ENCODE measurements around the gene SHB. TPM values are rescaled to one million over a fixed set of nuclear protein-coding genes. Genes with fewer than 3 reads are reported as not detected.

SHB gene
- total RNA-seq, 6 donors from 2014 or later = 29.3 to 51.2 (median 33.3) TPM

GRCh38 chr9:38106488-38106887, 37.5 kb upstream of the SHB start:
- ATAC-seq (ENCODE audit: low FRiP score in 2 of 2) (no peak), DNase-seq (no peak)
- no peaks in the 10 kb centered on the region for H3K9me3 ChIP-seq
- no peaks in the 10 kb centered on the region for H3K4me1 ChIP-seq
- H3K27me3 ChIP-seq = no peaks in the 10 kb centered on the region
- WGBS, 2 donors = 61 to 82% methylated on average over 3 of the region's 3 CpGs
- no peak for TF ChIP-seq POLR2AphosphoS5 (IDR thresholded peaks at IDR 0.05)
- no peak for TF ChIP-seq EP300 (IDR thresholded peaks at IDR 0.05)
- no peak for TF ChIP-seq POLR2A (IDR thresholded peaks at IDR 0.05)
- TF ChIP-seq CTCF (IDR thresholded peaks at IDR 0.05) = no peak
- no peak overlapping the region for H3K27ac ChIP-seq
- no peak overlapping the region for H3K4me3 ChIP-seq
- no peaks in the 10 kb centered on the region for H3K36me3 ChIP-seq

GRCh38 chr9:38103340-38103739, 34.3 kb upstream of the SHB start:
- ATAC-seq (ENCODE audit: low FRiP score in 2 of 2) (no peak), DNase-seq (no peak)
- Histone ChIP-seq H3K27ac (no peak overlapping the region), H3K9me3 (no peaks in the 10 kb centered on the region), H3K4me1 (no peaks in the 10 kb centered on the region), H3K27me3 (no peaks in the 10 kb centered on the region), H3K36me3 (no peaks in the 10 kb centered on the region), H3K4me3 (no peak overlapping the region)
- TF ChIP-seq POLR2A (IDR thresholded peaks at IDR 0.05) = no peak
- TF ChIP-seq EP300 (IDR thresholded peaks at IDR 0.05) = no peak
- WGBS, 2 donors = 81 to 92% methylated on average over 2 of the region's 2 CpGs

GRCh38 chr9:38101423-38101822, 32.4 kb upstream of the SHB start:
- H3K4me3 ChIP-seq = no peak overlapping the region
- ATAC-seq (ENCODE audit: low FRiP score in 2 of 2) = no peak
- no peaks in the 10 kb centered on the region for H3K36me3 ChIP-seq
- WGBS, 2 donors = 89 to 96% methylated on average over 5 of the region's 5 CpGs
- H3K4me1 ChIP-seq = no peaks in the 10 kb centered on the region
- no peak overlapping the region for H3K27ac ChIP-seq
- DNase-seq = no peak
- H3K9me3 ChIP-seq = no peaks in the 10 kb centered on the region
- no peak for TF ChIP-seq POLR2AphosphoS5 (IDR thresholded peaks at IDR 0.05)
- no peak for TF ChIP-seq POLR2A (IDR thresholded peaks at IDR 0.05)
- TF ChIP-seq CTCF (IDR thresholded peaks at IDR 0.05) = no peak
- no peak for TF ChIP-seq EP300 (IDR thresholded peaks at IDR 0.05)
- H3K27me3 ChIP-seq = no peaks in the 10 kb centered on the region

- Histone ChIP-seq H3K27ac (no peak overlapping the region), H3K36me3 (no peaks in the 10 kb centered on the region), H3K4me1 (no peaks in the 10 kb centered on the region), H3K9me3 (no peaks in the 10 kb centered on the region), H3K4me3 (no peak overlapping the region), H3K27me3 (no peaks in the 10 kb centered on the region)
- TF ChIP-seq CTCF (IDR thresholded peaks at IDR 0.05) (no peak), POLR2AphosphoS5 (IDR thresholded peaks at IDR 0.05) (no peak), POLR2A (IDR thresholded peaks at IDR 0.05) (no peak), EP300 (IDR thresholded peaks at IDR 0.05) (no peak)
- WGBS, 2 donors = 92 to 97% methylated on average over 5 of the region's 5 CpGs
- ATAC-seq (ENCODE audit: low FRiP score in 2 of 2) (no peak), DNase-seq (no peak)
Observed at GRCh38 chr9:38096238-38096805, 27.3 kb upstream of the SHB start.

GRCh38 chr9:38094165-38094564, 25.1 kb upstream of the SHB start:
- Histone ChIP-seq H3K27ac (no peak overlapping the region), H3K4me3 (no peak overlapping the region), H3K36me3 (no peaks in the 10 kb centered on the region), H3K4me1 (no peaks in the 10 kb centered on the region), H3K9me3 (no peaks in the 10 kb centered on the region), H3K27me3 (no peaks in the 10 kb centered on the region)
- no peak for DNase-seq
- 86 to 100% methylated on average over 1 to 4 of the region's 4 CpGs for WGBS, 2 donors
- no peak for ATAC-seq (ENCODE audit: low FRiP score in 2 of 2)
- TF ChIP-seq POLR2AphosphoS5 (IDR thresholded peaks at IDR 0.05) = no peak
- TF ChIP-seq POLR2A (IDR thresholded peaks at IDR 0.05) = no peak

GRCh38 chr9:38092656-38093055, 23.6 kb upstream of the SHB start:
- H3K27me3 ChIP-seq = no peaks in the 10 kb centered on the region
- no peak for ATAC-seq (ENCODE audit: low FRiP score in 2 of 2)
- 93 to 94% methylated on average over 2 of the region's 2 CpGs for WGBS, 2 donors

More at GRCh38 chr9:38092656-38093055, 23.6 kb upstream of the SHB start:
- H3K36me3 ChIP-seq = no peaks in the 10 kb centered on the region
- no peaks in the 10 kb centered on the region for H3K9me3 ChIP-seq
- no peak overlapping the region for H3K27ac ChIP-seq
- DNase-seq = no peak
- TF ChIP-seq POLR2AphosphoS5 (IDR thresholded peaks at IDR 0.05) (no peak), POLR2A (IDR thresholded peaks at IDR 0.05) (no peak), CTCF (IDR thresholded peaks at IDR 0.05) (no peak), EP300 (IDR thresholded peaks at IDR 0.05) (no peak)
- no peak overlapping the region for H3K4me3 ChIP-seq
- H3K4me1 ChIP-seq = peaks cover 0 to 5% (median 1%) of the 10 kb centered on the region in 4 donors
